Neuronal stem cell (in vitro differentiated cells): ENCODE results near the gene RUNDC3A.
A peak's percentile ranks its signal among the peaks of the same experiment; 100 is the strongest.

Experiments
- DNase-seq: peaks from one replicate; pipeline ENCODE4 v3.0.0-alpha.2; 2013; ENCODE audit warnings: low spot score
- H2AFZ ChIP-seq: one replicate; pipeline ENCODE4 v1.6.1; 2013; ENCODE audit warnings: mild to moderate bottlenecking, low read length, inconsistent platforms
- H2AK5ac ChIP-seq: 2 replicates; pipeline ENCODE4 v1.6.1; 2013; ENCODE audit warnings: low read depth, mild to moderate bottlenecking, inconsistent platforms, low read length, moderate library complexity, mixed read lengths
- H2BK120ac ChIP-seq: 2 replicates; pipeline ENCODE4 v1.6.1; 2013; ENCODE audit warnings: low read depth, mild to moderate bottlenecking, inconsistent platforms, low read length, moderate library complexity, mixed read lengths
- H2BK12ac ChIP-seq: one replicate; pipeline ENCODE4 v1.6.1; 2013; ENCODE audit warnings: low read length, inconsistent platforms
- H2BK15ac ChIP-seq: 2 replicates; pipeline ENCODE4 v1.6.1; 2013; ENCODE audit warnings: mild to moderate bottlenecking, low read length, inconsistent platforms, mixed read lengths
- H2BK5ac ChIP-seq: one replicate; pipeline ENCODE4 v1.6.1; 2013; ENCODE audit warnings: inconsistent platforms, mild to moderate bottlenecking, low read length, moderate library complexity
- H3K14ac ChIP-seq: one replicate; pipeline ENCODE4 v1.6.1; 2013; ENCODE audit warnings: low read length, inconsistent platforms
- H3K18ac ChIP-seq: 2 replicates; pipeline ENCODE4 v1.6.1; 2013; ENCODE audit warnings: low read length, inconsistent platforms
- H3K23ac ChIP-seq: 2 replicates; pipeline ENCODE4 v1.6.1; 2013; ENCODE audit warnings: low read depth, mild to moderate bottlenecking, mixed read lengths, low read length, inconsistent platforms; ENCODE audit not compliant: poor library complexity
- H3K27ac ChIP-seq: replicated peaks from 3 replicates; pipeline ENCODE4 v1.5.1; 2013; ENCODE audit warnings: low read length, inconsistent platforms
- H3K27me3 ChIP-seq, 3 experiments: 2 replicates each; pipeline ENCODE4 v1.6.1; 2013; ENCODE audit warnings: low read length in 3 of 3, mild to moderate bottlenecking in 2 of 3, inconsistent platforms in 1 of 3, low read depth in 1 of 3, mixed read lengths in 1 of 3, moderate library complexity in 1 of 3; ENCODE audit not compliant: control insufficient read depth in 3 of 3, insufficient read depth in 3 of 3
- H3K36me3 ChIP-seq, 2 donors: replicated peaks in 1 of 2; 2 replicates each; pipeline ENCODE4 v1.6.1; 2013; ENCODE audit warnings: low read length in 2 of 2; ENCODE audit not compliant: control insufficient read depth in 2 of 2, insufficient read depth in 2 of 2
- H3K4ac ChIP-seq: 2 replicates; pipeline ENCODE4 v1.6.1; 2013; ENCODE audit warnings: inconsistent platforms, mild to moderate bottlenecking, low read length, moderate library complexity
- H3K4me1 ChIP-seq, 2 donors: 1 replicate in 1 of 2; 2 replicates in 1 of 2; pipeline ENCODE4 v1.6.1; 2013; ENCODE audit warnings: low read length in 2 of 2, low read depth in 1 of 2; ENCODE audit not compliant: control insufficient read depth in 2 of 2, insufficient read depth in 1 of 2
- H3K4me2 ChIP-seq: one replicate; pipeline ENCODE4 v1.6.1; 2013; ENCODE audit warnings: mild to moderate bottlenecking, low read length, inconsistent platforms; ENCODE audit not compliant: insufficient read depth, poor library complexity, severe bottlenecking
- H3K4me3 ChIP-seq, 2 donors: 2 replicates each; pipeline ENCODE4 v1.5.1; 2013; ENCODE audit warnings: low read length in 2 of 2, mild to moderate bottlenecking in 2 of 2, inconsistent platforms in 1 of 2, moderate library complexity in 1 of 2
- H3K79me1 ChIP-seq: one replicate; pipeline ENCODE4 v1.6.1; 2013; ENCODE audit warnings: low read depth, mild to moderate bottlenecking, inconsistent platforms, low read length, moderate library complexity
- H3K9ac ChIP-seq: one replicate; pipeline ENCODE4 v1.6.1; 2013; ENCODE audit warnings: mild to moderate bottlenecking, low read depth, low read length, inconsistent platforms; ENCODE audit not compliant: poor library complexity
- H3K9me3 ChIP-seq, 2 donors: replicated peaks in 1 of 2; 2 replicates each; pipeline versions ENCODE3 to v1.6.1; 2013; ENCODE audit warnings: low read length in 2 of 2, mild to moderate bottlenecking in 2 of 2, inconsistent platforms in 1 of 2, low read depth in 1 of 2, mixed read lengths in 1 of 2, moderate library complexity in 1 of 2; ENCODE audit not compliant: control insufficient read depth in 2 of 2, insufficient read depth in 1 of 2
- H4K8ac ChIP-seq: one replicate; pipeline ENCODE4 v1.6.1; 2013; ENCODE audit warnings: low read depth, mild to moderate bottlenecking, inconsistent platforms, low read length, moderate library complexity
- H4K91ac ChIP-seq: one replicate; pipeline ENCODE4 v1.6.1; 2013; ENCODE audit warnings: low read length, low read depth, mild to moderate bottlenecking, inconsistent platforms; ENCODE audit not compliant: poor library complexity
- WGBS, 2 donors: extraction: QIAGEN DNeasy Blood & Tissue Kit; methylation state at CpG; one replicate each; pipeline ENCODE4 v1.1.7; 2013; ENCODE audit warnings: missing lambda C conversion rate in 2 of 2, mixed read lengths in 1 of 2; ENCODE audit not compliant: insufficient read length in 2 of 2, insufficient replicate concordance in 1 of 2; ENCODE audit errors: extremely low coverage in 2 of 2; 5-methylcytosine and 5-hydroxymethylcytosine counted together

Gene RUNDC3A

DNA sequence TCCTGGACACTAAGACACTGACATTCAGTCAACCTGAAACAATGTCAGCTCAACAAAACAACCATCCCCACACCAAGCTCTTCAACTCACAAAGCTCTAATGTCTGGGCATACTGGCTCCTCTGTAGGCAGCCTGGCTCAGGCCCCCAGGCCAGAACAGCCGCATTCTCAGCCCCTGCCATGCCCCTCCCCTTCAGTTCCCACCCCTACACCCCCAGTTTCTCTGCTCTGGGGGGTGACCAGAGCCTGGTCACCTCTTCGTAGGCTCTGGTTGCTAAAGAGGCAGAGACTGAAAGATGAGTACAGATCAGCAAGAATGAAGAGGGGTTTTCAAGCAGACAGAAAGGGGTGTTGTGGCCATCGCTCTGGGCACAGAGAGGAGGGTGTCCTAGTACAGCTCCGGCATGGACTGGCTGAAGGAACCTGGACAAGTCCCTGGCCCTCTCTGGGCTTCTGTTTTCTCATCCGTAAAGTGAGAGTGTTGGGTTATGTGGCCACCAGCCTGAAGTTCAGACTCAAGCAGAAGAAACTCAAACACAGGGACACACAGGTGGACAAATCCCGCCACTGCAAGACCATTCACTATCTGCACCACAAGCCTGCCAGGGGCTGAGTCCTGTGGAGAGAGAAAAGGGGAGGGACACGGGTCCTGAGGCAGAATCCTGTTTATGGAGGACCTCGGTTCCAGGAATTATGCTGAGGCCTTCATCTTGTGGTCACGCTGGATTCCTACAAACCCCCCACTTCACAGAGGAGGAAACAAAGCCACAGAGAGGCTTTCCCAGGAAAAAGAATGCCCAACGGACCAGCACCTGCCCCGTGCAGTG, 39.5 kb upstream of the RUNDC3A start:
- Histone ChIP-seq H3K36me3 (no peaks in the 10 kb centered on the region), H3K4ac (no peak overlapping the region), H2AK5ac (no peak overlapping the region), H2AFZ (no peak overlapping the region), H3K9me3 (no peaks in the 10 kb centered on the region), H3K4me1 (peaks cover 0 to 7% of the 10 kb centered on the region in 2 donors), H3K27me3 (peaks cover 0 to 40% (median 0%) of the 10 kb centered on the region in 3 experiments), H4K8ac (no peak overlapping the region), H3K4me3 (no peak overlapping the region), H3K23ac (no peak overlapping the region), H3K14ac (no peak overlapping the region), H4K91ac (peak overlapping the region; percentile 3), H3K4me2 (no peak overlapping the region), H3K9ac (no peak overlapping the region), H3K18ac (peak overlapping the region; percentile 11), H2BK15ac (no peak overlapping the region), H2BK5ac (peak overlapping the region; percentile 2), H3K27ac (no peak overlapping the region), H3K79me1 (no peaks in the 10 kb centered on the region), H2BK12ac (no peak overlapping the region), H2BK120ac (no peak overlapping the region)
- WGBS, 2 donors: no CpG with 5 or more reads among the region's 11 CpGs
- DNase-seq: no peak

DNA sequence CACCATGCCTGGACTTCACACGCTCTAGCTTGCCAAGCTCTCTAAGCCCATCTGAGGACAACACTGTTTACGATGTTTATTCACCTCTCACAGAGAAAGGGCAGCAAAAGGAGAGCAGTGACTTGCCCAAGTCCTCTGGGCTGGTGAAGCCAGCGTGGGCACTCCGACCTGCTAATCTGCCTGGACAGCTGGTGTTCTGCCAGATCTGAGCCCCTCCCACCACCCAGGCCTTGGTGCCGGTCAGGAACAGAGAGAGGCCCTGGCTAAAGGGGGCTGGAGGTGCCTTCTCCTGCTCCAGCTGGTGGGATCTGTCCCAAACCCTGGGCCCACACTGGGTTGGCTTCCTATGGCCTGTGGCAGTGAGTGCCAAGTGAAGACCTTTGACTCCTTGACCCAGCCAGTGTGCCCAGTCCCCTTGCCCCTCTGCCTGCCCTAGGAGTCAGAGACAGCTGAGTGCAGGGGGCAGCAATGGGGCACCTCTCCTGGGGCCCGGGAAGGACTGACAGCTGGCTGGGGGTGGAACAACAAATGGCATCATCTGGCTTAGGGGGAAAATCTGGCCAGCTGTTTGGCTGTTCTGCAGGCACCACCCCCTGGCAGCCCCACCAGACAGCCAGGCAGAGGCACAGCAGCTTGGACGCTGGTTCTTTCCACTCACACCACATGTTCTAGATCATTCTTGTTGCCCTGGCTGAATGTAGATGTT, 38.7 kb upstream of the RUNDC3A start:
- Histone ChIP-seq H2BK15ac (no peak overlapping the region), H3K4me3 (no peak overlapping the region), H2AK5ac (no peak overlapping the region), H3K9me3 (no peaks in the 10 kb centered on the region), H3K27me3 (peaks cover 0 to 44% (median 0%) of the 10 kb centered on the region in 3 experiments), H2BK12ac (peak overlapping the region; percentile 19), H3K27ac (no peak overlapping the region), H3K23ac (no peak overlapping the region), H3K79me1 (no peaks in the 10 kb centered on the region), H2BK120ac (no peak overlapping the region), H3K4me2 (no peak overlapping the region), H2BK5ac (no peak overlapping the region), H3K4ac (no peak overlapping the region), H4K8ac (no peak overlapping the region), H3K4me1 (peaks cover 0 to 7% of the 10 kb centered on the region in 2 donors), H4K91ac (no peak overlapping the region), H3K36me3 (no peaks in the 10 kb centered on the region), H3K18ac (no peak overlapping the region), H3K9ac (no peak overlapping the region), H2AFZ (no peak overlapping the region), H3K14ac (peak overlapping the region; percentile 39)
- DNase-seq: no peak
- no CpG with 5 or more reads among the region's 7 CpGs for WGBS, 2 donors

DNA sequence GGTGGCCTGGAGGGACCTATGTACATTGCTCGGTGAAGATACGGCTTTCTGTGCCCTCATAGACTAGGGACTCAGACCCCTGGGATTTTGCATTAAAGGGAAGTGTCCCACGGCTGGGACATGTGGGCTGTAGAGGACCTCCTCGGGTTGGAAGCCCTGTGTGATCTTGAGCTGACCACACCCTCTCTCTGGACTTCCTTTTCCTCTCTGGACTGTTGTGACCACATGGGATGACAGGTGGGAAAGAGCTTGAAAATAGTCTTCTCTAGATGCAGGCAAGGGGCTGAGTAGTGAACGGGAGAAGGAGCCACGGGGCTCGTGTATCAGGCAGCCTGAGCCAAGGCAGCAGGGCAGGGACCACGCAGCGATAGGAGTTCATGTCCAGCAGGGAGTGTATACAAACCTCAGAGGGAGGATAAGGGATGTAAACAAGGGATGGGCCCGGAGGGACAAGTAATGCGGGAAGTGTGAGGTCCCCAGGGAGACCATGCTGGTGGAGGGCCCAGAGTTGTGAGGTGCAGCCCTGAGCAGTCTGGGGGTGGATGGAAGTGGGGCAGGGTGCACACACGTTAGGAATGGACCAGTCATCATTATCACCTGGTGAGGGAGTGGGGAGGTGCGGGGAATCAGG, 36.0 kb upstream of the RUNDC3A start:
- Histone ChIP-seq H3K9ac (peak overlapping the region; percentile 52), H3K79me1 (no peaks in the 10 kb centered on the region), H4K8ac (no peak overlapping the region), H3K4me1 (peaks cover 0 to 7% of the 10 kb centered on the region in 2 donors), H2BK120ac (peak overlapping the region; percentile 51), H3K9me3 (no peaks in the 10 kb centered on the region), H4K91ac (no peak overlapping the region), H2BK12ac (no peak overlapping the region), H3K23ac (no peak overlapping the region), H2BK5ac (no peak overlapping the region), H3K14ac (no peak overlapping the region), H3K27ac (no peak overlapping the region), H3K4me3 (no peak overlapping the region), H3K18ac (peak overlapping the region; percentile 73), H3K4ac (no peak overlapping the region), H3K36me3 (no peaks in the 10 kb centered on the region), H3K4me2 (no peak overlapping the region), H2AK5ac (peak overlapping the region; percentile 41), H3K27me3 (peaks cover 0 to 49% (median 0%) of the 10 kb centered on the region in 3 experiments), H2BK15ac (no peak overlapping the region), H2AFZ (no peak overlapping the region)
- no peak for DNase-seq
- WGBS, 2 donors: no CpG with 5 or more reads among the region's 13 CpGs

DNA sequence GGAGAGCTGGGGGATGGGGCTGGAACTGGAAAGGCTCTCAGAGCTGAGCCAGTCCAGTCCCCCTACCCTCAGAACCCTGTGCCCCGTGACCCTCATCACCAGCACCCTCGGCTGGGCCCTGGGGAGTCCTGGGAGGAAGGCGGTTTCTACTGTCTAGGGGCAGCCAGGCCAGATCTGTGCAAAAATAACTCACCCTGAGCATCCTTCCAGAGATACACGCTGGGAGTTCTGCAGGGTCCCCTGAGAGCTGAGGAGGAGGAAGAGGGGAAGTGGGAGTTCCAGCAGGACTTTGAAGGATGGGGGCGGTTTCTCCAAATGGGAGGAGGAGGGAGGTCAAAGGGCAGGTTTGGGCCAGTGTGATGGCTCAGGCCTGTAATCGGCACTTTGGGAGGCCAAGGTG, 35.4 kb upstream of the RUNDC3A start:
- H2BK15ac ChIP-seq: peak overlapping the region; percentile 55
- no peak overlapping the region for H4K8ac ChIP-seq
- no peak for DNase-seq
- H2BK5ac ChIP-seq: no peak overlapping the region
- peaks cover 0 to 7% of the 10 kb centered on the region in 2 donors for H3K4me1 ChIP-seq
- peak overlapping the region; percentile 41 for H2AK5ac ChIP-seq
- no peak overlapping the region for H2BK12ac ChIP-seq
- no peak overlapping the region for H3K4me2 ChIP-seq
- no peaks in the 10 kb centered on the region for H3K36me3 ChIP-seq
- no peak overlapping the region for H3K23ac ChIP-seq
- H3K9ac ChIP-seq: peak overlapping the region; percentile 50
- no peak overlapping the region for H3K4me3 ChIP-seq
- no CpG with 5 or more reads among the region's 6 CpGs for WGBS, 2 donors
- no peak overlapping the region for H4K91ac ChIP-seq
- H3K18ac ChIP-seq: no peak overlapping the region
- H3K79me1 ChIP-seq: no peaks in the 10 kb centered on the region
- H3K4ac ChIP-seq: no peak overlapping the region
- H3K9me3 ChIP-seq: no peaks in the 10 kb centered on the region
- no peak overlapping the region for H3K14ac ChIP-seq
- H3K27ac ChIP-seq: no peak overlapping the region
- no peak overlapping the region for H2AFZ ChIP-seq
- H2BK120ac ChIP-seq: peak overlapping the region; percentile 51
- H3K27me3 ChIP-seq: peaks cover 0 to 51% (median 0%) of the 10 kb centered on the region in 3 experiments
